DOHH2 (cell line): ENCODE measurements around the gene CTDSPL.

ENCODE experiments used
- H3F3A ChIP-seq: fragments of 200-600 bp; sonication (generic), shearing (Covaris generic); 2 replicates; pipeline ENCODE4 v1.6.0; 2016; ENCODE audit warnings: antibody characterized with exemption, mild to moderate bottlenecking; ENCODE audit not compliant: control insufficient read depth, insufficient read depth
- H3K27ac ChIP-seq: fragments of 200-600 bp; sonication (generic); 2 replicates; pipeline ENCODE4 v1.5.1; 2014; ENCODE audit warnings: low read depth, mild to moderate bottlenecking, low read length, moderate library complexity
- H3K27me3 ChIP-seq: fragments of 200-600 bp; sonication (generic); 2 replicates; pipeline ENCODE4 v1.6.1; 2014; ENCODE audit warnings: mild to moderate bottlenecking, low read length, mixed read lengths; ENCODE audit not compliant: control insufficient read depth
- H3K36me3 ChIP-seq: fragments of 200-600 bp; sonication (generic); 2 replicates; pipeline ENCODE4 v1.6.1; 2014; ENCODE audit warnings: mild to moderate bottlenecking, low read length, moderate library complexity, mixed read lengths; ENCODE audit not compliant: control insufficient read depth
- H3K4me1 ChIP-seq: fragments of 200-600 bp; sonication (generic); 2 replicates; pipeline ENCODE4 v1.6.1; 2014; ENCODE audit warnings: mild to moderate bottlenecking, low read length, mixed read lengths; ENCODE audit not compliant: control insufficient read depth
- H3K4me2 ChIP-seq: fragments of 200-600 bp; sonication (generic); 2 replicates; pipeline ENCODE4 v1.6.0; 2014; ENCODE audit warnings: mild to moderate bottlenecking, low read length, moderate library complexity
- H3K4me3 ChIP-seq: fragments of 200-600 bp; sonication (generic); 2 replicates; pipeline ENCODE4 v1.5.1; 2014; ENCODE audit warnings: mild to moderate bottlenecking, low read length, mixed read lengths
- H3K79me2 ChIP-seq: fragments of 200-600 bp; sonication (generic); 2 replicates; pipeline ENCODE4 v1.6.1; 2014; ENCODE audit warnings: mild to moderate bottlenecking, low read length, mixed read lengths; ENCODE audit not compliant: control insufficient read depth
- H3K9me2 ChIP-seq: fragments of 200-600 bp; sonication (generic); replicated peaks from 2 replicates; pipeline ENCODE4 v1.6.1; 2014; ENCODE audit warnings: mild to moderate bottlenecking, low read length, mixed read lengths; ENCODE audit not compliant: control insufficient read depth
- H3K9me3 ChIP-seq: fragments of 200-600 bp; sonication (generic); 2 replicates; pipeline ENCODE4 v1.6.1; 2014; ENCODE audit warnings: antibody characterized with exemption, low read length, mixed read lengths; ENCODE audit not compliant: control insufficient read depth, insufficient read depth
- H4K20me1 ChIP-seq: fragments of 200-600 bp; sonication (generic); 2 replicates; pipeline ENCODE4 v1.6.0; 2014; ENCODE audit warnings: low read depth, mild to moderate bottlenecking, antibody characterized with exemption, low read length, moderate library complexity; ENCODE audit not compliant: control insufficient read depth, insufficient read depth
- CTCF ChIP-seq: fragments of 200-600 bp; sonication (generic); IDR thresholded peaks from one replicate; pipeline ENCODE4 v1.5.1; 2014; ENCODE audit warnings: antibody characterized with exemption, mild to moderate bottlenecking, low read depth, low read length; ENCODE audit not compliant: poor library complexity, severe bottlenecking
- EZH2phosphoT487 ChIP-seq: fragments of 200-600 bp; sonication (generic); IDR thresholded peaks from 2 replicates; pipeline ENCODE4 v1.6.1; 2017; ENCODE audit warnings: borderline replicate concordance, mild to moderate bottlenecking, antibody characterized with exemption, low read length, moderate library complexity, mixed read lengths

Gene CTDSPL

DNA sequence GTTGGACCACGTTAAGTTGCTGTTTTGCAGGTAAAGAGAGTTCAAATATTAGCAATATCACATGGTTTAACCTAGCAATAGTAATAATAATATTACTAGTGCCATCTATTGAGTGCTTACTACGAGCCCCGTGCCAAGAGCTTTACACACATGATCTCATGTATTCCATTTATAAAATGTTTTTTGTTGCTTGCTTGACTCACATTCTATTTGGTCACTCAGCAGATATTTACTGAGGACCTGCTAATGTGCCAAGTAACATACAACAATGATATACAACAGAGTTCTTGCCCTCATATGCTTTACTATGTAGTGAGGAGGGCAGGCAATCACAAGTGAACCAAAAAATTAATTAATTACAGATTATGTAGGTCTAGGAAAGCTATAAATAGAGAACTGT lies 36.7 kb downstream of the CTDSPL start:
- no peaks in the 10 kb centered on the region for H3K79me2 ChIP-seq
- no peaks in the 10 kb centered on the region for H3K36me3 ChIP-seq
- H4K20me1 ChIP-seq: no peaks in the 10 kb centered on the region
- no peaks in the 10 kb centered on the region for H3K9me3 ChIP-seq
- H3K9me2 ChIP-seq: no peaks in the 10 kb centered on the region
- no peaks in the 10 kb centered on the region for H3F3A ChIP-seq
- no peak overlapping the region for H3K27ac ChIP-seq
- no peak overlapping the region for H3K4me2 ChIP-seq
- peaks cover 7% of the 10 kb centered on the region for H3K27me3 ChIP-seq
- H3K4me3 ChIP-seq: no peak overlapping the region
- H3K4me1 ChIP-seq: no peaks in the 10 kb centered on the region
- TF ChIP-seq EZH2phosphoT487 (no peak), CTCF (no peak)

DNA sequence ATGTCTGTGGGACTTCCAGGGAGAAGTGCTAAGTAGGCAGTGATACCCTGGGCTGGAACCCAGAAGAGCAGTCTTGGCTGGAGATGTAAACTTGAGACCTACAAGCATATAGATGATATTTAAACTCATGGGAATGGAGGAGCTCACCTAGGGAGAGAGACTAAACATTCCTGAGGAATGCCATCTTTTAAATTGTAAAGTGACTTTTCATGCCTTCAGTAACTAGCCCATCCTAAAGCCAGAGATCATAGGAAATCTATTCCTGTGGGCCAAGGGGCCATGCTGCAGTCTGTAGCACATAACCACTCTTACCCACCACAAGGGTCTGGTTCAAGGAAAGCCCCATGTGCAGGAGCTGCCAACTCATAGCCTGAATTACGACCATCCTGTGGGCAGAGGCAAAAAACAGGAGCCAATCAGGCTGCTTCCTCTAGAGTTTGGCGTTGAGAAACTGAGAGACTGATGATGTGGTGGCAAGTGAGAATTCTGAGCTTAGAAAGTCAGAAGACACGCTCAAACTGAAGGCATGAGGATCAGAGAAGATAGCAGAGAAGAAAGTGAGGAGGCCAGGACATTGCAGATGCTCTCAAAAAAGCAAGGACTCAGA lies 37.5 kb downstream of the CTDSPL start:
- Histone ChIP-seq H3K4me3 (no peak overlapping the region), H3K4me2 (no peak overlapping the region), H4K20me1 (no peaks in the 10 kb centered on the region), H3K27ac (no peak overlapping the region), H3K36me3 (no peaks in the 10 kb centered on the region), H3F3A (no peaks in the 10 kb centered on the region), H3K79me2 (no peaks in the 10 kb centered on the region), H3K27me3 (peaks cover 11% of the 10 kb centered on the region), H3K9me2 (no peaks in the 10 kb centered on the region), H3K4me1 (no peaks in the 10 kb centered on the region), H3K9me3 (no peaks in the 10 kb centered on the region)
- no peak for TF ChIP-seq EZH2phosphoT487
- TF ChIP-seq CTCF: no peak

GRCh38 chr3:37899711-37900306 lies 38.1 kb downstream of the CTDSPL start:
- Histone ChIP-seq H3K9me2 (no peaks in the 10 kb centered on the region), H3K4me3 (no peak overlapping the region), H3K79me2 (no peaks in the 10 kb centered on the region), H3K27ac (no peak overlapping the region), H3K4me2 (no peak overlapping the region), H4K20me1 (no peaks in the 10 kb centered on the region), H3K9me3 (no peaks in the 10 kb centered on the region), H3F3A (no peaks in the 10 kb centered on the region), H3K36me3 (no peaks in the 10 kb centered on the region), H3K27me3 (peaks cover 17% of the 10 kb centered on the region), H3K4me1 (no peaks in the 10 kb centered on the region)
- no peak for TF ChIP-seq CTCF
- TF ChIP-seq EZH2phosphoT487: no peak
